ENCODE measurements around the gene NMNAT2.

NMNAT2 gene

GRCh38 chr1:183263886-183264602 is 154.1 kb downstream of the NMNAT2 start:
- no peak for DNase-seq (ENCODE audit: extremely low read depth, low read depth)
- no peak for TF ChIP-seq CTCF (IDR thresholded peaks at IDR 0.05; ENCODE audit: low read depth, low read length)

GRCh38 chr1:183262628-183263200 is 155.5 kb downstream of the NMNAT2 start:
- DNase-seq (ENCODE audit: extremely low read depth, low read depth) = no peak
- TF ChIP-seq CTCF (IDR thresholded peaks at IDR 0.05; ENCODE audit: low read depth, low read length) = no peak

GRCh38 chr1:183259924-183260323 is 158.3 kb downstream of the NMNAT2 start:
- TF ChIP-seq CTCF (IDR thresholded peaks at IDR 0.05; ENCODE audit: low read depth, low read length) = no peak
- no peak for DNase-seq (ENCODE audit: extremely low read depth, low read depth)

- TF ChIP-seq CTCF (IDR thresholded peaks at IDR 0.05; ENCODE audit: low read depth, low read length) = no peak
- DNase-seq (ENCODE audit: extremely low read depth, low read depth) = no peak
Measured at GRCh38 chr1:183255073-183255472, 163.1 kb downstream of the NMNAT2 start.

GRCh38 chr1:183251959-183252450 is 166.2 kb downstream of the NMNAT2 start:
- no peak for DNase-seq (ENCODE audit: extremely low read depth, low read depth)

GRCh38 chr1:183251101-183251958 is 166.8 kb downstream of the NMNAT2 start:
- TF ChIP-seq CTCF (IDR thresholded peaks at IDR 0.05; ENCODE audit: low read depth, low read length) = no peak
- DNase-seq (ENCODE audit: extremely low read depth, low read depth) = no peak

More at GRCh38 chr1:183251959-183252450, 166.2 kb downstream of the NMNAT2 start:
- no peak for TF ChIP-seq CTCF (IDR thresholded peaks at IDR 0.05; ENCODE audit: low read depth, low read length)

Measured in AG09319 (cell line).